HL-60/S4 treated with retinoic acid at 250 ng/mL for 4 days and 3 days (cell line): ENCODE data around the gene WASF2.

Source experiments
- in situ Hi-C: fragments of 300-500 bp; cut with MboI; formaldehyde crosslinking; loops from 2 replicates; pipeline ENCODE4 v1.7.0; 2022; ENCODE audit warnings: low sequenced_read_pairs

Gene WASF2

GRCh38 chr1:27361553-27361952, 128.4 kb downstream of the WASF2 start:
- in situ Hi-C loops = no loop called here

- in situ Hi-C loops = no loop called here
These were observed 128.9 kb downstream of the WASF2 start for GRCh38 chr1:27361044-27361402.

- in situ Hi-C loops = no loop called here
These were observed 129.6 kb downstream of the WASF2 start for GRCh38 chr1:27360159-27361043.

- in situ Hi-C loops = no loop called here
These were observed 130.2 kb downstream of the WASF2 start for GRCh38 chr1:27359822-27360158.

- in situ Hi-C loops = no loop called here
These were observed 131.0 kb downstream of the WASF2 start for GRCh38 chr1:27358928-27359313.

GRCh38 chr1:27358038-27358927, 131.7 kb downstream of the WASF2 start:
- in situ Hi-C loops = no loop called here

GRCh38 chr1:27357281-27358037, 132.5 kb downstream of the WASF2 start:
- in situ Hi-C loops = no loop called here

- in situ Hi-C loops = no loop called here
These were observed 133.2 kb downstream of the WASF2 start for GRCh38 chr1:27356619-27357280.

- in situ Hi-C loops = no loop called here
These were observed 133.7 kb downstream of the WASF2 start for GRCh38 chr1:27356277-27356618.

- in situ Hi-C loops = no loop called here
These were observed 134.3 kb downstream of the WASF2 start for GRCh38 chr1:27355683-27356082.
